Tibial artery (tissue), 4 donors: ENCODE measurements around the gene TMEM266.

ENCODE experiments used
- DNase-seq, 2 donors: peaks; one replicate each; pipeline ENCODE4 v3.0.0-alpha.2; 2019
- H3K27ac ChIP-seq, 2 donors: fragments of 200-600 bp; sonication (generic) in 1 of 2; 1 replicate in 1 of 2; 2 replicates in 1 of 2; pipeline ENCODE4 v1.5.1; 2018 to 2019; ENCODE audit warnings: mild to moderate bottlenecking in 1 of 2
- H3K27me3 ChIP-seq, 2 donors: fragments of 200-600 bp; sonication (generic) in 1 of 2; one replicate each; pipeline versions ENCODE4 v1.5.1 to v1.6.0; 2016 to 2019
- H3K36me3 ChIP-seq, 3 donors: fragments of 200-600 bp; sonication (generic) in 2 of 3; one replicate each; pipeline ENCODE4 v1.5.1; 2016 to 2019; ENCODE audit warnings: mild to moderate bottlenecking in 2 of 3
- H3K4me1 ChIP-seq, 4 donors: fragments of 200-600 bp; sonication (generic) in 2 of 4; 1 replicate in 3 of 4; 2 replicates in 1 of 4; pipeline ENCODE4 v1.5.1; 2016 to 2019
- H3K4me3 ChIP-seq, 2 donors: fragments of 200-600 bp; sonication (generic) in 1 of 2; 1 replicate in 1 of 2; 2 replicates in 1 of 2; pipeline ENCODE4 v1.5.1; 2018 to 2019; ENCODE audit warnings: mild to moderate bottlenecking in 2 of 2
- H3K9me3 ChIP-seq, 3 donors: fragments of 200-600 bp; sonication (generic) in 1 of 3; one replicate each; pipeline ENCODE4 v1.5.1; 2016 to 2019
- CTCF ChIP-seq, 2 experiments: fragments of 200-600 bp in 1 of 2; fragments of 450-650 bp in 1 of 2; IDR thresholded peaks; one replicate each; pipeline ENCODE4 v1.5.1; 2017 to 2019; ENCODE audit warnings: antibody characterized with exemption in 2 of 2, mild to moderate bottlenecking in 1 of 2, moderate library complexity in 1 of 2
- intact Hi-C: fragments of 100-400 bp; cut with DNase I; formaldehyde crosslinking; loops from one replicate; pipeline ENCODE4 v1.15.0; 2023; ENCODE audit warnings: low total_unique reads

The TMEM266 gene

DNA sequence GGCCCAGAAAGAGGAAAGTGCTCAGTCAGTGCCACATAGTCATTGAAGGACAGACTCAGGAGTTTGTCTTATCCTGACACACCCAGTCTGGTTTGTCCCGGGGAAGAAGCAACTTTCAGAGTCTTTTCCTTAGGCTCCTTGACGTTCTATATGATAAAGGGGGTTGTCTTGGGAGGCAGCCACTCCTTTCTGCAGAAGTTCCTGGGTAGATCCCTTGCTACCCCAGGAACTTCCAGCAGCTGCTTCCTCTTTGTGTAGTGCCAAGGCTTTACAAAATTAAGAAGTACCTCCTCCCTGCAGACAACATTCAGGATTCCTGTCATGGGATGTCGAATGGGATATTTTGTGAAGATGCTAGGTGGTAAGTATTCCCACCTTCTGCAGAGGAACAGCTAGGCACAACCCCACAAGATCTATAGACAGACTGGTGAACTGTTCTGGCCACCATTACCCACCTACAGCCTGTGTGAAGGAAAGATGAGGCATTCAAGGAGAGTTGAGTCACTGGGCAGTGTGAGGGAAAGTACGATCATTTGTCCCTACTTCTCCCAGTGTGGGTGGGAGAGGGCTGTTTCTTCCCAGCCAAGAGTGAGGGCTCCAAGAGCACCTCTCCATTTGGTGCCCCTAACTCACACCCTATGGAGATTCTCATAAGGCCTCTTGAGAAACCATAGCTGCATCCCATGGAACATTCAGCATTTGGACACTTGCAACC is 11.3 kb downstream of the TMEM266 start:
- DNase-seq, result no peak
- no peaks in the 10 kb centered on the region for H3K36me3 ChIP-seq
- TF ChIP-seq CTCF (IDR thresholded peaks at IDR 0.05), result no peak
- no peaks in the 10 kb centered on the region for H3K9me3 ChIP-seq
- intact Hi-C loops, result no loop called here
- H3K4me1 ChIP-seq, result no peaks in the 10 kb centered on the region
- no peak overlapping the region for H3K27ac ChIP-seq
- H3K4me3 ChIP-seq, result no peak overlapping the region
- peaks cover 0 to 17% of the 10 kb centered on the region in 2 donors for H3K27me3 ChIP-seq

- peaks cover 0 to 13% of the 10 kb centered on the region in 2 donors for H3K27me3 ChIP-seq
- no peak for TF ChIP-seq CTCF (IDR thresholded peaks at IDR 0.05)
- intact Hi-C loops, result no loop called here
These were observed 12.0 kb downstream of the TMEM266 start for GRCh38 chr15:76071806-76072205.

DNA sequence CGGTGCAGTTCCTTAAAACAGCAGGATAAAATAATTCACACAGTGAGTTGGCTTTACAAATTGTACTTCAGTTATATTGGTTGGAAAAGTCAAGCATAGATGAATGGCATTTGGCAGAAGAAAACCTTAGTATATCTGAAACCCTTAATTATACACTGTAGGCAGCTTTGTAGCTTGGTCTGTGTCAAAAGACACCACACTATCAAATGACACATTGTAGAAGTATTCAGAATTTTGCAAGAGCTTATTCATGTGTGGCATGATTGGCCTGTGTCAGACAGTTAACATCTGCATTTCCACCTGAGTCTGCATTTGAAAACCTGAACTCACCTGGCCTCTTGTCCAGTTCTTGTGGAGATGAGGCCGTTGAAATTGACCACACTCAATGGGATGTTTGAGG is 13.8 kb downstream of the TMEM266 start:
- intact Hi-C loops, result no loop called here
- H3K27me3 ChIP-seq, result peaks cover 0 to 10% of the 10 kb centered on the region in 2 donors
- no peak for TF ChIP-seq CTCF (IDR thresholded peaks at IDR 0.05)
- no peak overlapping the region for H3K4me3 ChIP-seq
- H3K9me3 ChIP-seq, result no peaks in the 10 kb centered on the region
- H3K36me3 ChIP-seq, result no peaks in the 10 kb centered on the region
- no peak for DNase-seq
- no peaks in the 10 kb centered on the region for H3K4me1 ChIP-seq
- no peak overlapping the region for H3K27ac ChIP-seq

More at GRCh38 chr15:76071806-76072205, 12.0 kb downstream of the TMEM266 start:
- Histone ChIP-seq H3K36me3 (no peaks in the 10 kb centered on the region), H3K27ac (no peak overlapping the region), H3K9me3 (no peaks in the 10 kb centered on the region), H3K4me1 (no peaks in the 10 kb centered on the region), H3K4me3 (no peak overlapping the region)
- DNase-seq, result no peak

GRCh38 chr15:76075046-76075445 is 15.3 kb downstream of the TMEM266 start:
- Histone ChIP-seq H3K4me1 (no peaks in the 10 kb centered on the region), H3K4me3 (no peak overlapping the region), H3K27ac (no peak overlapping the region), H3K36me3 (no peaks in the 10 kb centered on the region), H3K9me3 (no peaks in the 10 kb centered on the region), H3K27me3 (peaks cover 0 to 7% of the 10 kb centered on the region in 2 donors)
- no peak for TF ChIP-seq CTCF (IDR thresholded peaks at IDR 0.05)
- no peak for DNase-seq
- intact Hi-C loops, result no loop called here

- H3K4me3 ChIP-seq, result no peak overlapping the region
- H3K36me3 ChIP-seq, result no peaks in the 10 kb centered on the region
- H3K27me3 ChIP-seq, result peaks cover 0 to 8% of the 10 kb centered on the region in 2 donors
- no peaks in the 10 kb centered on the region for H3K4me1 ChIP-seq
- intact Hi-C loops, result no loop called here
- no peaks in the 10 kb centered on the region for H3K9me3 ChIP-seq
- no peak overlapping the region for H3K27ac ChIP-seq
- no peak for TF ChIP-seq CTCF (IDR thresholded peaks at IDR 0.05)
- no peak for DNase-seq
These were observed 18.6 kb downstream of the TMEM266 start for GRCh38 chr15:76078285-76078877.
